Brain pericyte (primary cell): ENCODE results near the gene OPN4.

Source experiments
- DNase-seq: peaks from one replicate; pipeline ENCODE4 v3.0.0-alpha.2; 2012; ENCODE audit warnings: low read depth, low spot score

The OPN4 gene

DNA sequence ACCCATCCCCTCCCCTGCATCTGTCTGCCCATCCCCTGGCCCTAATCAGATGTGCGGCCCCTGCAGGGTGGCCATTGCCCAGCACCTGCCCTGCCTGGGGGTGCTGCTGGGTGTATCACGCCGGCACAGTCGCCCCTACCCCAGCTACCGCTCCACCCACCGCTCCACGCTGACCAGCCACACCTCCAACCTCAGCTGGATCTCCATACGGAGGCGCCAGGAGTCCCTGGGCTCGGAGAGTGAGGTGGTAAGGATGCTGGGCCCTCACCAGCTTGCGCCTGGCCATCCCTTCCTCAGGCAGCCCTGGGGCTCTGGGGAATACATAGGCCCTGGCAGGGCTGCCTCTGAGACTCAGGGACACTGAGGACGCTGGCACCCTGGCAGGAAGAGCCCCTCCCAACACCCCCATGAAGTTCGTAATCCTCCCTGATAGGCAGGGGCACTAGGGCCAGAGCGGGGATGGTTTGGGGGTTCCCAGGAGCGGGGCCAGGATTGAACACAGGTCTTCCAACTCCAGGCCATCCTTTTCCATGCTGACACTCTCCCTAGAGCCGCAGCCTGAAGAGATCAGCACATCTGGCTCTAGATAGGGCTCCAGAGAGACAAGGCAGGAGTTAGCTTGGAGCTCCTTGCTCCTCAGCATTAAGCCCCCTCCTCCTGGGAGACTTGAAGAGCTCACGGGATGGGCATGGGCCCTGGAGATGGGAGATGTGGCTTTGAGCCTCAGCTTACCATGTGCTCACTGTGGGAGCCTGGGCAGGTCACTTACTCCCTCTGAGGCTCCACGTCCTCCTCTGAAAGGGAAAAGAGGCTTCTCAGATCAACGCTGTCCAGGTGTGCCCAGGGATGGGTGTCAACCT is 8.1 kb downstream of the OPN4 start:
- DNase-seq = no peak

DNA sequence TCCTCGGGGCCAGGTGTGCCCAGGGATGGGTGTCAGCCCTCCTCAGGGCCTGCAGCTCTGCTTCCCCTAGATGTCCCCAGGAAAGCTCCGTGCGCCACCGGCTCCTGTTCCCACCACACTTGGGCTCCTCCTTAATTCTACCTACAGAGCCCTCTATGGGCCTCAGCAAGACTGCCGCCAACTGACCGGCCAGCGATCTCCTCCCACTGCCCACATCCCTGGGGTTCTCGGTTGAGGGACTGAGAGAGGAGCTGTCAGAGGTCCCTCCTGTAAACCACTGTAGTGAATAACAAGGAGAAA is 8.6 kb downstream of the OPN4 start:
- DNase-seq = no peak

DNA sequence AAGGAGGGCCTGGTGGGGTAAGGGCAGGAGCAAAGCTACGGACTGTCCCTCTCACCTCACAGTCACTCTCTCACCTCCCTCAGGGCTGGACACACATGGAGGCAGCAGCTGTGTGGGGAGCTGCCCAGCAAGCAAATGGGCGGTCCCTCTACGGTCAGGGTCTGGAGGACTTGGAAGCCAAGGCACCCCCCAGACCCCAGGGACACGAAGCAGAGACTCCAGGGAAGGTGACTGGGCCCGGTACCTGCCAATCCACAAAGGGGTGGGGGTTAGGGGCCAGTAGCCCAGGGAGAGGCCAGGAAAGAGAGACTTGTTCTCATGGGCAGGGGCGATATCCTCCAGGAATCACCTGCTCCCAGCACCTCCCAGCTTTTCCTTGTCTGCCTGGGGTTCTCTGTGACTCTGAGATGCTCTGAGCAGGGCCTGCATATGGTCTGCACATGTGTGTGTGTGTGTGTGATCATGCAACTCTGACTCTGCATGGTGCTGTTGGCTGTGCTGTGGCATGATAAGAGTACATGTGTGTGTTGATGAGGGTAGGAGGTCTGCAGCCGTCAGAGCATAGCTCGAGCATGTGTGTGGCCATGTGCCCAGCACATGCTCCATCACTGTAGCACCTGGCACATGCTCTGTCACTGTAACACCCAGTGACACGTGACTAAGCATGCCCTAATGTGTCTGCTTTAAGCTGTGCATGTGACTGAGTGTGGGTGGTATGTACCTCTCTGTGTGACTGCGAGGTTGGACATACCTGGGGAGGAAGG is 9.4 kb downstream of the OPN4 start:
- DNase-seq = no peak

GRCh38 chr10:86664341-86665217 is 10.2 kb downstream of the OPN4 start:
- no peak for DNase-seq

DNA sequence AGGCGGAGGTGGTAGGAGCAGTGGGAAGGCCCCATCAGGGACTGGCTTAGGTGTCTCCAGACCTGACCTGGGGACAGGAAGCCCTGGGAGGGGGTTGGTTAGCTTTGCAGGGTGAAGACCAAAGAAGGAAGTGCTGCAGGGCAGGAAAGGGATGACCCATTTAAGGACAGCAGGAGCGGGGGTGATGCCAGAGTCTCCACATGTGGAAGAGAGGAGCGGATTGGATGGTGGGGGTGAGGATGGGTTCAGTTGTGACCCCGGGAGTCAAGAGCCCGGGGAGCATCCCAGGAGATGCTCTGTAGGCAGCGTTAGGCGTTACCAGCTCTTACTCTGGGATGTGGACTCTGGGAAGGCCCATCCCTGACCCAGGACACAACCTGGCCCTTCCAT is 10.9 kb downstream of the OPN4 start:
- no peak for DNase-seq

DNA sequence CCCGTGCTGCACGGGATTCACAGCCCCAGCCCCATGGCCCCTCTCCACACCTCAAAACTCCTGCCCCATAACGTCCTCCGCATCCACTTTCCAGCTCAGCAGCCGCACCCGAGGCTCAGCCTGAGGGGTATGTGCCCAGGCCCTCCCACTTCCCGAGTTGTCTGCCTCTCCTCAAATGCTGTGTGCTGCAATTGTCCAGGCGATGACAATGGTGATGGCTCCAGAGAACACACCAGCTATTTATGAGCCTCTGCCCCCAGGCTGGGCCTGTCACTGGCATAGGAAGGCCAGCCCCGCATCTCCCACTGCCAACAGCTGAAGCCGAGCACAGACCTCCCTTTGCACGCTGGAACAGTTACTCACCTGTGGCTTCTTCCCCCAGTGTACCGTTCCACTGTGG is 11.5 kb downstream of the OPN4 start:
- no peak for DNase-seq

- no peak for DNase-seq
Observed at GRCh38 chr10:86666538-86666937, 12.2 kb downstream of the OPN4 start.

DNA sequence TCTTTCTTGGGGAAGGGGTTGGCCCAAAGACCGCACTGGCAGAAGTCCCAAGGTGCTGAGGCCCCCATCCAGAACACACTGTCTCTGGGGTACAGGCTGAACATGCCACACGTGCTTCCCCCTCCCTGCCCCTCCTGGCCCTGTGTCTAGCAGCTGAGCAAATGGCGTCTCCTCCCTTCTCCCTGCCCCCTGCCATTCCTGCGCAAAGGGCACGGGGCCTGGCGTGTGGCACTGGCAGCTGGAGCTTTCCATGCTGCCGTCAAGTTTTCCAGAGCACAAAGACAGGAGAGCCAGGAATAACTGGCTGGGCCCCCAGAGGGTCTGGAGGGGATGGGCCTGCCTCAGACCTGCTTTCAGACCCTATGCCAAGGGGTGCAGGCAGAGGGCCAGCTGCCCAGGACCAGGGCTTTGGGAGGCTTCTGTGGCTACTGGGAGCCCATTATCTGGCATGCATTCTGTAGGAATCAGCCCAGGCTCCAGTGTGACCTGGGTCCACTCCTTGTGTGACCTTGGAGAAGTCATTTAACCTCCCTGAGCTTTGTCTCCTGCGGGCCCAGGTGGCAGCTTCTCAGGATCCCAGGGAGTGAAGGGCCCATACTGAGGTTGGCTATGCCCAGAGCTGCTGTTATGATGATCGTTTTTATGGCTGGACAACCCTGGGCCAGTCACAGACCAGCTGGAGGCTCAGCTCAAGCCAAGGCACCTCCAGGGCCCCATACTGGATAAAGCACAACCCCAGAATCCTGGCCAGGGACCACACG is 13.3 kb downstream of the OPN4 start:
- no peak for DNase-seq

GRCh38 chr10:86668297-86669165 is 14.2 kb downstream of the OPN4 start, which contains the start of gene LDB3:
Gene LDB3 (plus strand): TSS chr10:86668511. CDS start chr10:86668692, 181 bp downstream.
- DNase-seq = no peak

DNA sequence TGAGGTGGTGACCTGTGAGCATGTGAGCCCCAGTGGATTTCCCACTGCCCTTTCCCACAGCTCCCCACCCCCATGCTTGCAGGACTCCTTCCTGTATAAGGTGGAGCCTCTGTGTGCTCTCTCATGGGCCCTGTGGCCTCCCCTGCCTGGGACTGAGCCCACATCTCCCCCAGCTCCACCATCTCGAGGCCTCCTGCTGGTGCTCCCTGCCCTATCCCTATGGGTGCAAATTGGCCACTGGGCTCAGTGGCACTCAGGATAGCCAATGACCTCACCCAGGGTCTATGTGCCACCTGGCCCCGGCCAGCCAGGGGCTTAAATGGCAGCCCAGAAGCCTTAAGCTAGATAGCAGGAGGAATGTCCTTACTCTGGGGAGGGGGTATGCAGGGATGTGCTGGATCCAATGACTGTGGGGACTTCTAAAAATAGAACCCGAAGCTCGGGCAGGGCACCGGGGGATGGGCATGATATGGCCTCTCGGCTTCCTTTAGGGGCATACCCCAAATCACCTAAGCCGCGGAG is 16.0 kb downstream of the OPN4 start:
- no peak for DNase-seq

DNA sequence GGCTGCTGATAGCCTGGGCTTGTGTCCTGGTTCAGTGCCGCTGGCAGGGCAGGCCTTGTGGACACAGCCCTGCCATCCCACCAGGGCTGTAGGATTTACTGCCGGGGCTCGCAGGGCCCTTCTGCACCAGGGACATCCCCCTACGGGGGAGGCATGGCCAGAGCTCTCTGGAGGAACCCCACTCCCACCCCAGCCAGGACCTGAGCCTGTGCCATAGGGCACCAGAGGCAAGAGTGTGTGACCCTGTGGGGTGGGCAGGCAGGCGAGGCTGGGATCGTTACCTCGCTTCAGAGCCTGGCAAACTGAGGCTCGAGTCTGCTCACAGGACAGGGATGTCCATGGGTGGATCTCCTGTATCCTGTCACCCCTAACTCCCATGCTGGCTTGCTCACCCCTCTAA is 16.5 kb downstream of the OPN4 start:
- DNase-seq = no peak

DNA sequence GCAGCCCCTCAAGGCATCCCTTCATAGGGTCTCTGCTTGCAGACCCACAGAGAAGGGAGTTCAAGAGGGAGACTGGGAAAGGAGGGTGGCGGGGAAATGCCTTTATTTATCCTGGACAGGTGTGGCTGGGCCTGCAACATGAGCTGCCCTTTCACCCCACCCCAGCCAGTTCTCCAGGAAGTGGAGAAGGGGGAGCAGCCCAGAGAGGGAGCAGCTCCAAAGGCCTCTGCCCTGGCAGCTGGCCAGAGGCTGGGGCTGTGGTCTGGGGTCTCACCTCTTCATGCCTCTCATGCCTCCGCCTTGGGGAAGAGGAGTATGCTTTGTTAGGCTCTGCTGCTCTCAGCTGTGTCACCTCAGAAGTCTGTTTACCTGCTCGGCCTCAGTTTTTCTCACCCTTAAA is 17.1 kb downstream of the OPN4 start:
- no peak for DNase-seq

DNA sequence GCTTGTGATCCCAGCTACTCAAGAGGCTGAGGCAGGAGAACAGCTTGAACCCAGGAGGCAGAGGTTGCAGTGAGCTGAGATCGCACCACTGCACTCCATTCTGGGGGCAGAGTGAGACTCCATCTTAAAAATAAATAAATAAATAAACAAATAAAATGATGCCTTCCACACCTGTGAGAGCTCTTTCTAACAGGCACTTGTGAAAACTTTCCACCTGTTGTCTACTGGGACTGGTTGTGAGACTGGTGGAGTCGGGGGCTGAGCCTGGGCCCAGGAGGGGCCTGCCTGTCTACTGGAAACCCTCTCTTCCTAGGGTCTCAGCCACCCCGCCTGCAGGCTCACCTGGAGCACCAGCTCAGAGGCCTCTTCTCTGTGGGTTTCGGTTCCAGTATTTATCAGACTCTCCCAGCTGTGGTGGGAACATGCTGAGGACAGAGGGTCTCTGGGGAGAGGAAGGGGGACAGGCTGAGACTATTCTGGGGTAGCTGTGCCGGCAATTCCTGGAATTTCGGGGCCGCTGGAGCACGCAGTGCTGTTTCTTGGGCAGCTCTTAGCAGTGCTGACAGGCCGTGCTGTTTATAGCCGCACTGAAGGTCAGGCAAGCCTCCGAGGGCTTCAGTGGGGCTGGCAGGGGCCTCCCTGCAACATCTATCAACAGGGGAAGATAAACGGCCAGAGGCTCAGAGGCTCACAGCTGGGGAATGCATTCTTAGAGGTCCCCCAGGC is 17.8 kb downstream of the OPN4 start:
- DNase-seq = no peak

DNA sequence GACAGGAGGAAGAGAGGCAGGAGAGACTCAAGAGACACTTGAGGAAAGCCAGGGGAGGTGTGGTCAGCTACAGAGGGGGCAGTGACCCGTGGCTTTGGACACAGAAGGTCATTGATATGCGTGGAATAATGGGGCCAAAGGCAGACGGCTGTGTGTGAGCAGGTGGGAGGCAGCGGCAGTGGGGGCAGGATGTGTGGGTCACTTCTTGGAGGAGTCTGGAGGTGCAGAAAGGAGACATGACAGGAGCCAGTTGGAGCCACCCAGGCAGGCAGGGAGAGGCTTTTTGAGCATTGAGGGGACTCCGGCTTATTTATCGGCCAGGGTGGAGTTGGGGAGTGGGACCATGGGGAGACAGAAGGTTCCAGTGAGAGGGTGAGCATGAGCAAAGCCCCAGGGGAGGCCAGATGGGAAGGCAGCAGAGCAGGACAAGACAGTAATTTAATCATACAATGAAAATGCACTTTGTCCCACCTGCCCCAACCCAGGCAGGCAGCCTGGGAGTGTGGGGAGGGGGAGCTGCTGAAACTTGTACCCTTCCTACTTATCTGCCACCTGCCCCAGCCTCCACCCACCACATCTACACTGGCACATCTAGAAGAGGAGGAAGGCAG is 19.0 kb downstream of the OPN4 start:
- no peak for DNase-seq

- DNase-seq = no peak
Observed at GRCh38 chr10:86673827-86674581, 19.7 kb downstream of the OPN4 start.

DNA sequence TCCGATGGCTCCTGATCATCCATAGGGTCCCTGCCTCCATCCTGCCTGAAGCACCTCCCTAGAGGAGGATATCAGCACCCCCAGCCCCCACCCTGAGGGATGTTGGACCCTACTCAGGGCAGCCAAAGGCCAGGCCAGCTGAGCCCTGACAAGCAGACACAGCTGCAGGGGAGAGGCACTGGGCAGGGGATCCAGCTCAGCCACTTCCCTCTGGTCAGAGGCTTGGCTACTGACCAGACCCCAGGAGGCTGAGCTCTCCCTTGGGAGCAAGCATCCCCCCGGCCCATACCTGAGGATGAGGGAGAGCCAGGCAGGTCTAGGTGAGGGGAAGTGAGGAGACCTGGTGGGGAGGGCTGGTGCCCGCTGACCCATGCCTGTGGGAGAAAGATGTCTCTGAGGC is 20.6 kb downstream of the OPN4 start:
- DNase-seq = no peak

- no peak for DNase-seq
Observed at GRCh38 chr10:86677374-86677773, 23.0 kb downstream of the OPN4 start.
